ENCODE data around the gene FXR2. TPM values are rescaled to one million over a fixed set of nuclear protein-coding genes. Genes with fewer than 3 reads are reported as not detected.

Gene FXR2
- total RNA-seq, 1 donor from 2014 or later: 111 TPM

- Histone ChIP-seq H3K4me3 (no peak overlapping the region), H3K36me3 (peaks cover 17% of the 10 kb centered on the region), H3K4me1 (peaks cover 38% of the 10 kb centered on the region), H3K27ac (replicated peaks) (peak overlapping the region; percentile 27), H3K9me3 (replicated peaks) (no peaks in the 10 kb centered on the region), H3K27me3 (ENCODE audit: low read depth) (no peaks in the 10 kb centered on the region)
- no peak for TF ChIP-seq CTCF (IDR thresholded peaks at IDR 0.05; ENCODE audit: borderline replicate concordance)
- intact Hi-C loops (cut with micrococcal nuclease): no loop called here
- no peak for DNase-seq
Measured at GRCh38 chr17:7552621-7553051, 62.1 kb downstream of the FXR2 start.

GRCh38 chr17:7551396-7551795 is 63.3 kb downstream of the FXR2 start:
- DNase-seq: no peak
- intact Hi-C loops (cut with micrococcal nuclease): no loop called here
- Histone ChIP-seq H3K36me3 (peaks cover 17% of the 10 kb centered on the region), H3K27me3 (ENCODE audit: low read depth) (no peaks in the 10 kb centered on the region), H3K4me3 (no peak overlapping the region), H3K9me3 (replicated peaks) (no peaks in the 10 kb centered on the region), H3K4me1 (peaks cover 31% of the 10 kb centered on the region), H3K27ac (replicated peaks) (no peak overlapping the region)
- TF ChIP-seq CTCF (IDR thresholded peaks at IDR 0.05; ENCODE audit: borderline replicate concordance): no peak

GRCh38 chr17:7550344-7550743 is 64.4 kb downstream of the FXR2 start:
- TF ChIP-seq CTCF (IDR thresholded peaks at IDR 0.05; ENCODE audit: borderline replicate concordance): no peak
- Histone ChIP-seq H3K27me3 (ENCODE audit: low read depth) (no peaks in the 10 kb centered on the region), H3K4me1 (peaks cover 33% of the 10 kb centered on the region), H3K9me3 (replicated peaks) (no peaks in the 10 kb centered on the region), H3K27ac (replicated peaks) (peak overlapping the region; percentile 96), H3K36me3 (peaks cover 17% of the 10 kb centered on the region), H3K4me3 (peak overlapping the region; percentile 89)
- intact Hi-C loops (cut with micrococcal nuclease): no loop called here
- no peak for DNase-seq

GRCh38 chr17:7549401-7550055 is 65.2 kb downstream of the FXR2 start:
- Histone ChIP-seq H3K36me3 (peaks cover 17% of the 10 kb centered on the region), H3K4me3 (peak overlapping the region; percentile 89), H3K27me3 (ENCODE audit: low read depth) (no peaks in the 10 kb centered on the region), H3K27ac (replicated peaks) (peak overlapping the region; percentile 96), H3K9me3 (replicated peaks) (no peaks in the 10 kb centered on the region), H3K4me1 (peaks cover 41% of the 10 kb centered on the region)
- intact Hi-C loops (cut with micrococcal nuclease): no loop called here
- no peak for TF ChIP-seq CTCF (IDR thresholded peaks at IDR 0.05; ENCODE audit: borderline replicate concordance)
- DNase-seq: peak; percentile 26

GRCh38 chr17:7548585-7549400 is 65.9 kb downstream of the FXR2 start, which contains the start of gene TNFSF12:
Gene TNFSF12 (plus strand): TSS chr17:7549058. CDS start chr17:7549154, 96 bp downstream.
- DNase-seq: peak; percentile 79
- peak within 1 kb of the TSS; percentile 96 for H3K27ac ChIP-seq (replicated peaks)
- peak within 1 kb of the TSS; percentile 89 for H3K4me3 ChIP-seq
- intact Hi-C loops (cut with micrococcal nuclease): no loop called here
- peaks cover 44% of the 10 kb centered on the region for H3K4me1 ChIP-seq
- peak; percentile 48 for TF ChIP-seq CTCF (IDR thresholded peaks at IDR 0.05; ENCODE audit: borderline replicate concordance)
- no peaks in the 10 kb centered on the region for H3K9me3 ChIP-seq (replicated peaks)
- peaks cover 14% of the 10 kb centered on the region for H3K36me3 ChIP-seq
- no peaks in the 10 kb centered on the region for H3K27me3 ChIP-seq (ENCODE audit: low read depth)

Data from left ventricle myocardium inferior (tissue), 1 donor.